GM19043 (cell line): ENCODE measurements around the gene CHD9.

ENCODE experiments used
- ATAC-seq: cut with Tn5 transposase; IDR thresholded peaks from one replicate; pipeline ENCODE4 v1.9.1; 2021; ENCODE audit warnings: low read depth; ENCODE audit not compliant: unreplicated experiment

The CHD9 gene

GRCh38 chr16:53334581-53334980 is 279.8 kb downstream of the CHD9 start:
- ATAC-seq, result no peak

DNA sequence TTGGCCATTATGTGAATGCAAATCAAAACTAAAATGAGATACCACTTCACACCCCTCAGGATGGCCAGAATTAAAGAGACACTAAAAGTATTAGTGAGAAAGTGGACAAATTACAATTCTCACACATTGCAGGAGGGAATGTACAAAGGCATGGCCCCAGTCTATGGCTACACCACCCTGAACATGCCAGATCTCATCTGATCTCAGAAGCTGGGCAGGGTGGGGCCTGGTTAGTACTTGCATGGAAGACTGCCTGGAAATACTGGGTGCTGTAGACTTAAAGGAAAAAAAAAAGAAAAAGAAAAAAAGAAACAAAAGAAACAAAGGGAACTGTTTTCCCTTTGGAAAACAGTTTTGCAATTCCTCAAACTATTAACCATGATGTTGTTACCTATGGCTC is 282.5 kb downstream of the CHD9 start:
- ATAC-seq, result no peak

GRCh38 chr16:53341792-53342191 is 287.0 kb downstream of the CHD9 start:
- no peak for ATAC-seq

GRCh38 chr16:53355064-53355463 is 300.3 kb downstream of the CHD9 start:
- ATAC-seq, result no peak

DNA sequence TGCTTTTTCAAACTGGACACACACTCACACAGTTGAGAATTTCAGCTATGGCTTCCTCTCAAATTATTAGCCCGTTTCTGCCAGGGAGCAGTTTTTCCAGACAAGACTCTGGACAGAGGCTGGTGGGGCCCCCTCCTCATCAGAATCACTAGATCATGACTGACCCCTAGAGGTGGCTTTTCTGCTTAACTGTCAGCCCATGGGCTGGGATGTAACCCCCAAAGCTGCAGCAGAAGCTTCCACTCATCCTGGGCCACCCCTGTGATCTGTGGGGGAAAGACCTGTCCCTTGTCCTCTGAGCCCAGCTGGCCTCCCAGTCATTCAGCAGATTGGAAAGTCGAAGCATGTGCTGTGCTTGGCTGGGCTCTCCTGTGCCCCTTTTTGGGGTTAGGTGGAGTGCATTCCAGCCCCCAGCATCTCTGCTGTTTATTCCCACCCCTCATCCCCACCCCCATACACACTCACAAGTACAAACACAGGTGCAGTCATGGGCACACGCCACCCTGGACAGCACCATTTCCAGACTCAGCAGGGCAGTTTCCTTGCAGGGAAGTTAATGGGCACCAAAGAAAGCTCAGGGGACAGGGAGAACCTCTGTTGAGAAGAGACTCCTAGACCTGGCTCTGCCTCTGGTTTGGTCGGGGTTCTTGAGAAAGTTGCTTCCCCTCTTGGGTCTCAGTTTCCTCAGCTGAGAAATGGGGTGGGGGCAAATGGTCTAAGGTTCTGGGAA is 301.9 kb downstream of the CHD9 start:
- no peak for ATAC-seq

- no peak for ATAC-seq
These were observed 302.4 kb downstream of the CHD9 start for GRCh38 chr16:53357208-53357586.

DNA sequence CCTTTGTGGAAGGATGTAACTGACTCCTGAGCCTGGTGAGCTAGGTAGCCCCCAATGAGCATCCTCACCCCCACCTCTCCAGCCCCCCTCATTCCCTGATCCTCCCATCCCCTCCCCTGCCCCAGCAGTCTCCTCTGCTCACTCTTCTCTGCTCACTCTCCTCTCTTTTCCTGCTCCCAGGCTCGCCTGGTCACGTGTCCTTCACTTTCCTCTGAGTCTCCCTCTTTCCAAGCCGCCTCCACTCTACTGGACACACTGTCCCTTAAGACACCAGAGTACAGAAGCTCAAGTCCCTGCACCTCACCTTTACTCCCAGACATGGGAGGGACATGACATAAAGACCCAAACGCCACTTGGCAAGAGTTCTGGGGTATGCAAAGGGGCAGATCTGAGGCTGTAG is 303.2 kb downstream of the CHD9 start:
- no peak for ATAC-seq

- ATAC-seq, result no peak
These were observed 304.1 kb downstream of the CHD9 start for GRCh38 chr16:53358884-53359283.

DNA sequence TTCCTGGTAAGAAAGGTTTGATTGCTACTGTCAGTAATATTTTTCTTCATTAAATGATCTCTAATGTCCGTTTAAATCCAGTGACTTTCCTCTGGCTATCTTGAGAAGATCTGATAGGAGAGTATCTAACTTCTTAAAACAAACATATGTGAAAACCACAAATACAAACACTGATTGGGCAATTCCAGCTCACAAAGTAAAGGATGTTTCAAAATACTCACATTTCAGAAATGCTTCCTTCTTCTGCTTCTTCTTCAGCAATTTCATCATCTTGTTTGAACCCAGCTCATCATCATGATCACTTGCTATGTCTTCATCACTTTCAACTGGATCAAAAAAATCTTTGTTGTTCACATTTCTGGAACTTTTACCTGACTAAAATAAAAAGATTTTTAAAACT is 315.1 kb downstream of the CHD9 start:
- ATAC-seq, result no peak

DNA sequence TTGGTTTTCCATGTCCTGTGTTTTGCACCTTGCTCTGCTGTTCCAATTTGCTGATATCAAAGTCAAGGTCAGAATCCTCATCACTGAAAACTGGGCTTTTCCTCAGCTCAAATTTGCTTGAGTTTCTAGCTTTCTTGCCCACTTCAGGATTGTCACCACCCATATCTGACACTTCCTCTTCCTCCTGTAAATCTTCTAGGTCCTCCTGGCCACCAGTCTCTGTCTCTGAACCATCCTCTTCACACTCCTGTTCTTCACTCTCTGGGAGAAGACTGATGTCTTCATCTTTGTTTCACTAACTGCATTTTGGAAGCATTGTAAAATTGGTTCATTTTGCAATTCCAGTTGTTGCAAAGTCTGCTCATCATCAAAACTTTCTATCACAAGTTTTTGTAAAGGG is 316.0 kb downstream of the CHD9 start:
- no peak for ATAC-seq

- ATAC-seq, result no peak
These were observed 318.4 kb downstream of the CHD9 start for GRCh38 chr16:53372992-53373871.

DNA sequence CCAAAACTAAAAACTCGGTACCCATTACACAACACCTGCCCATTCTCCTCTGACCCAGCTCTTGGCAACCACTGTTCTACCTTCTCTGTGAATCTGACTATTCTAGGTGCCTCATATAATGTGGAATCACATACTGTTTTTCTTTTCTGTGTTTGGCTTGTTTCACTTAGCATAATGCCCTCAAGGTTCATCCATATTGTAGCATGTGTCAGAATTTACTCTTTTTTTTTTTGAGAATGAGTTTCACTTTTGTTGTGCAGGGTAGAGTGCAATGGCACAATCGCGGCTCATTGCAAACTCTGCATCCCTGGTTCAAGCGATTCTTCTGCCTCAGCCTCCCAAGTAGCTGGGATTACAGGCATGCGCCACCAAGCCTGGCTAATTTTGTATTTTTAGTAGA is 320.0 kb downstream of the CHD9 start:
- ATAC-seq, result no peak

- ATAC-seq, result no peak
These were observed 323.3 kb downstream of the CHD9 start for GRCh38 chr16:53378138-53378537.
